Heart right ventricle (tissue), 16 donors: ENCODE measurements around the gene PGRMC2. TPM values are rescaled to one million over a fixed set of nuclear protein-coding genes. Genes with fewer than 3 reads are reported as not detected.

Experiments
- ATAC-seq, 8 donors: fragments of 200-7000 bp; cut with Tn5 transposase; one replicate each; pipeline ENCODE4 v1.9.1; 2020; ENCODE audit warnings: mild to moderate bottlenecking in 8 of 8, moderate library complexity in 8 of 8, moderate number of reproducible peaks in 1 of 8
- DNase-seq, 2 donors: peaks; one replicate each; pipeline ENCODE4 v3.0.0-alpha.2; 2020
- H3K27ac ChIP-seq, 10 donors: fragments of 200-600 bp; sonication (generic) in 2 of 10; one replicate each; pipeline versions ENCODE4 v1.5.0 to v1.8.0; 2020 to 2022; ENCODE audit warnings: mild to moderate bottlenecking in 3 of 10
- H3K27me3 ChIP-seq, 7 donors: fragments of 200-600 bp; one replicate each; pipeline ENCODE4 v1.8.0; 2021 to 2022; ENCODE audit warnings: mild to moderate bottlenecking in 2 of 7
- H3K36me3 ChIP-seq, 9 donors: fragments of 200-600 bp; sonication (generic) in 1 of 9; one replicate each; pipeline versions ENCODE4 v1.5.0 to v1.8.0; 2020 to 2022; ENCODE audit warnings: mild to moderate bottlenecking in 2 of 9
- H3K4me1 ChIP-seq, 9 donors: fragments of 200-600 bp; sonication (generic) in 1 of 9; one replicate each; pipeline versions ENCODE4 v1.5.0 to v1.8.0; 2020 to 2022; ENCODE audit warnings: mild to moderate bottlenecking in 4 of 9
- H3K4me3 ChIP-seq, 10 donors: fragments of 200-600 bp; sonication (generic) in 2 of 10; one replicate each; pipeline versions ENCODE4 v1.5.0 to v1.8.0; 2020 to 2022; ENCODE audit warnings: mild to moderate bottlenecking in 7 of 10, moderate library complexity in 2 of 10
- H3K9me3 ChIP-seq, 11 donors: fragments of 200-600 bp in 10 of 11; sonication (generic) in 2 of 11; one replicate each; pipeline versions ENCODE4 v1.5.0 to v1.8.0; 2013 to 2022; ENCODE audit warnings: mild to moderate bottlenecking in 2 of 11, control low read depth in 1 of 11, moderate library complexity in 1 of 11
- CTCF ChIP-seq, 9 donors: fragments of 200-600 bp; sonication (generic) in 2 of 9; IDR thresholded peaks; one replicate each; pipeline versions ENCODE4 v1.5.0 to v1.8.0; 2021 to 2022; ENCODE audit warnings: antibody characterized with exemption in 9 of 9, mild to moderate bottlenecking in 5 of 9, moderate library complexity in 1 of 9
- WGBS, 2 donors: extraction: QIAGEN DNeasy Blood & Tissue Kit; methylation state at CpG; one replicate each; pipeline ENCODE4 v1.1.7; 2013; ENCODE audit warnings: inconsistent platforms in 1 of 2; 5-methylcytosine and 5-hydroxymethylcytosine counted together
- intact Hi-C, 10 donors: fragments of 100-400 bp; cut with DNase I; formaldehyde crosslinking; loops; one replicate each; pipeline versions ENCODE4 v1.11.1 to v1.14.2; 2022
- long read RNA-seq, 3 donors: library from polyadenylated mRNA; unstranded; transcript quantifications; one replicate each; pipeline ENCODE4 v2.0.0, GENCODE V29; 2020 to 2021
- polyA plus RNA-seq, 2 donors: library from polyadenylated mRNA; stranded (reverse); fragments of 200-250 nt; gene quantifications; one replicate each; pipeline ENCODE4 v1.2.3, GENCODE V29; 2013
- total RNA-seq, 10 donors: library from RNA; stranded (reverse); fragmentation: NEBNext Ultra II Directional in 3 of 10; extraction: Animal tissue kit (Norgen Biotek cat#: 25700) in 3 of 10; gene quantifications; one replicate each; pipeline versions ENCODE4 v1.2.1 to v1.2.4, GENCODE V29; 2021 to 2023
- donor health status: Arrhythmogenic right ventricular cardiomyopathy.
- donor health status: ischemic (EF 13 %, LVEDD 7.1; RV severe dilation, severe dysfunction).
- donor health status: healthy with polysubstance abuse.
- donor health status: DM: no; HTN: yes; CAD: no.
- donor health status: DM: no; HTN: no; CAD: no.
- donor health status: ischemic (EF 25% LVEDD 6.9; RV normal size, moderate dysfunction).
- donor health status: ischemic (EF 25% LVEDD 5.7; RV mildly dilated, moderate dysfunction).
- donor health status: healthy.
- donor health status: DM: yes; HTN: yes; CAD: no.
- donor health status: Ischemic cardiomyopathy.
- donor health status: ischemic (EF 35%, LVEDD 5.7; RV mildly dilated, moderate dysfunction).
- donor health status: nonischemic (EF 11% LVEDD 7.7; RV severe dilation, severe dysfunction).
- donor health status: DM: yes; HTN: yes; CAD: no.
- donor health status: PGD.
- donor health status: ischemic (EF 29% LVEDD 5.4; RV normal size, mild dysfunction).
- donor health status: nonischemic (EF 23%, LVEDD 6.1; RV moderate dilation, normal function).

Gene PGRMC2
- total RNA-seq (10 to 100 TPM; 47.8 to 78.9 (median 71.5) TPM), polyA plus RNA-seq (10 to 100 TPM; 26.0 to 48.9 TPM)
- long read RNA-seq, donor 1, transcript PGRMC2-208 (3 exons, 3,783 nt), result major isoform, 44 of 50 reads
- long read RNA-seq, donor 1, partial matches to known transcripts, result 0 of 50 reads
- long read RNA-seq, donor 1, other reads (novel, unspliced or antisense), result 5 of 50 reads
- long read RNA-seq, donor 2, transcript PGRMC2-208 (3 exons, 3,783 nt), result major isoform, 39 of 44 reads
- long read RNA-seq, donor 2, partial matches to known transcripts, result 0 of 44 reads
- long read RNA-seq, donor 2, other reads (novel, unspliced or antisense), result 4 of 44 reads
- long read RNA-seq, donor 3, partial matches to known transcripts, result 2 of 7 reads
- long read RNA-seq, donor 3, other reads (novel, unspliced or antisense), result 0 of 7 reads

GRCh38 chr4:128287141-128287870 is at the start of gene PGRMC2:
Gene PGRMC2, minus strand, starts transcription at chr4:128287813. Its CDS starts 23 bp downstream, at chr4:128287790.
- DNase-seq (peak in 1 of 2 donors; percentile 44), ATAC-seq (peak in 4 of 8 donors; percentile 0 to 8 (median 2))
- Histone ChIP-seq H3K27ac (peak within 1 kb of the TSS; percentile 60 to 97 (median 94)), H3K4me3 (peak within 1 kb of the TSS; percentile 67 to 93 (median 79)), H3K4me1 (peaks cover 0 to 50% (median 35%) of the 10 kb centered on the region in 9 donors), H3K9me3 (no peaks in the 10 kb centered on the region), H3K36me3 (peaks cover 0 to 8% (median 0%) of the 10 kb centered on the region in 9 donors), H3K27me3 (no peaks in the 10 kb centered on the region)
- WGBS, 2 donors, result 1% methylated on average over 56 to 67 of the region's 67 CpGs
- intact Hi-C loops, result loop anchor here in 5 of 10 donors (5.0 to 10.0 kb wide), 7 partner anchors 70 to 807 kb away; partner anchors contain the start of genes C4orf33 (in 2 of the 5), SCLT1 (in 2 of the 5) and LARP1B (in 1 of the 5)
- TF ChIP-seq CTCF (IDR thresholded peaks at IDR 0.05), result no peak

- Histone ChIP-seq H3K4me3 (no peak overlapping the region), H3K36me3 (no peaks in the 10 kb centered on the region), H3K9me3 (no peaks in the 10 kb centered on the region), H3K27me3 (no peaks in the 10 kb centered on the region), H3K4me1 (peaks cover 0 to 21% (median 4%) of the 10 kb centered on the region in 9 donors), H3K27ac (no peak overlapping the region)
- intact Hi-C loops, result no loop called here
- TF ChIP-seq CTCF (IDR thresholded peaks at IDR 0.05), result no peak
- 92% methylated on average over 3 of the region's 3 CpGs for WGBS, 2 donors
- DNase-seq, result no peak
- no peak for ATAC-seq
Measured at GRCh38 chr4:128335541-128335940, 47.9 kb upstream of the PGRMC2 start.

- Histone ChIP-seq H3K27me3 (no peaks in the 10 kb centered on the region), H3K4me3 (no peak overlapping the region), H3K36me3 (no peaks in the 10 kb centered on the region), H3K4me1 (peaks cover 0 to 21% (median 4%) of the 10 kb centered on the region in 9 donors), H3K9me3 (no peaks in the 10 kb centered on the region), H3K27ac (no peak overlapping the region)
- no peak for ATAC-seq
- no peak for TF ChIP-seq CTCF (IDR thresholded peaks at IDR 0.05)
- intact Hi-C loops, result no loop called here
- DNase-seq, result no peak
- WGBS, 2 donors, result 68 to 84% methylated on average over 2 of the region's 2 CpGs
Measured at GRCh38 chr4:128334256-128334655, 46.6 kb upstream of the PGRMC2 start.

- 84 to 87% methylated on average over 6 of the region's 6 CpGs for WGBS, 2 donors
- no peak overlapping the region for H3K4me3 ChIP-seq
- H3K4me1 ChIP-seq, result peaks cover 0 to 21% (median under 1%) of the 10 kb centered on the region in 9 donors
- H3K27ac ChIP-seq, result no peak overlapping the region
- intact Hi-C loops, result no loop called here
- TF ChIP-seq CTCF (IDR thresholded peaks at IDR 0.05), result no peak
- peak in 4 of 8 donors; percentile 48 to 79 (median 62) for ATAC-seq
- H3K36me3 ChIP-seq, result no peaks in the 10 kb centered on the region
- H3K9me3 ChIP-seq, result no peaks in the 10 kb centered on the region
- peak in 1 of 2 donors; percentile 10 for DNase-seq
- H3K27me3 ChIP-seq, result no peaks in the 10 kb centered on the region
Measured at GRCh38 chr4:128333309-128334018, 45.9 kb upstream of the PGRMC2 start.
